K562 (cell line): ENCODE data around the gene TMEM132D. TPM values are rescaled to one million over a fixed set of nuclear protein-coding genes. Genes with fewer than 3 reads are reported as not detected.
A peak's percentile ranks its signal among the peaks of the same experiment; 100 is the strongest.

Experiments
- AFF4 ChIP-seq: sonication (generic); formaldehyde crosslinking; IDR thresholded peaks from 2 replicates; pipeline ENCODE4 v1.8.0; 2023; ENCODE audit warnings: mild to moderate bottlenecking, missing genetic modification reagents
- CBX1 ChIP-seq: sonication (generic); IDR thresholded peaks from 2 replicates; pipeline ENCODE4 v1.6.1; 2016; ENCODE audit warnings: antibody characterized with exemption, low read depth, mild to moderate bottlenecking
- DDX20 ChIP-seq: fragments of 450-650 bp; IDR thresholded peaks from 2 replicates; pipeline ENCODE4 v1.6.1; 2016; ENCODE audit warnings: missing genetic modification characterization, low read depth, mild to moderate bottlenecking, missing compliant biosample characterization, moderate library complexity
- ELF1 ChIP-seq: fragments of 200-800 bp; sonication (Bioruptor generic); IDR thresholded peaks from 2 replicates; pipeline ENCODE4 v1.6.1; 2016; ENCODE audit warnings: missing genetic modification characterization, missing compliant biosample characterization
- FOSL1 ChIP-seq: fragments of 200-800 bp; sonication (Bioruptor generic); conservative IDR thresholded peaks from 2 replicates; pipeline ENCODE4 v1.6.1; 2016; ENCODE audit warnings: missing genetic modification characterization, missing compliant biosample characterization
- MECOM ChIP-seq: fragments of 250-450 bp; sonication (Bioruptor Pico); IDR thresholded peaks from 2 replicates; pipeline ENCODE4 v1.8.0; 2022; ENCODE audit warnings: inconsistent platforms
- MEF2D ChIP-seq: conservative IDR thresholded peaks from 2 replicates; pipeline ENCODE4 v1.6.1; 2016; ENCODE audit warnings: low read depth, missing genetic modification characterization, missing compliant biosample characterization
- MEIS2 ChIP-seq: fragments of 450-650 bp; IDR thresholded peaks from 2 replicates; pipeline ENCODE4 v1.6.1; 2014; ENCODE audit warnings: mild to moderate bottlenecking; ENCODE audit not compliant: partially characterized antibody
- NFE2 ChIP-seq: IDR thresholded peaks from 2 replicates; pipeline ENCODE4 v1.6.1; 2014; ENCODE audit warnings: antibody characterized with exemption, low read depth
- NFE2L1 ChIP-seq: fragments of 450-650 bp; IDR thresholded peaks from 2 replicates; pipeline ENCODE4 v1.6.1; 2016; ENCODE audit warnings: missing genetic modification characterization, low read depth, mild to moderate bottlenecking, missing compliant biosample characterization, moderate library complexity, borderline replicate concordance
- NFRKB ChIP-seq: fragments of 450-650 bp; IDR thresholded peaks from 2 replicates; pipeline ENCODE4 v1.6.1; 2016; ENCODE audit warnings: low read depth
- NRF1 ChIP-seq, 2 experiments: fragments of 450-650 bp; IDR thresholded peaks in 1 of 2; conservative IDR thresholded peaks in 1 of 2; 2 replicates each; pipeline ENCODE4 v1.6.1; 2014; ENCODE audit warnings: mild to moderate bottlenecking in 2 of 2
- PBX2 ChIP-seq, 2 experiments: IDR thresholded peaks in 1 of 2; conservative IDR thresholded peaks in 1 of 2; 2 replicates each; pipeline ENCODE4 v1.6.1; 2016; ENCODE audit warnings: low read depth in 2 of 2, mild to moderate bottlenecking in 1 of 2, missing compliant biosample characterization in 1 of 2, missing genetic modification characterization in 1 of 2, moderate library complexity in 1 of 2
- PKNOX1 ChIP-seq: fragments of 450-650 bp; IDR thresholded peaks from 2 replicates; pipeline ENCODE4 v1.6.1; 2016
- PURB ChIP-seq: sonication (generic); formaldehyde crosslinking; IDR thresholded peaks from 2 replicates; pipeline ENCODE4 v1.9.0; 2021; ENCODE audit warnings: low read depth, mild to moderate bottlenecking, missing genetic modification reagents
- RFX1 ChIP-seq: fragments of 450-650 bp; IDR thresholded peaks from 2 replicates; pipeline ENCODE4 v1.6.1; 2016; ENCODE audit warnings: mild to moderate bottlenecking, moderate library complexity
- SMARCE1 ChIP-seq: fragments of 450-650 bp; IDR thresholded peaks from 2 replicates; pipeline ENCODE4 v1.7.1; 2016; ENCODE audit warnings: mild to moderate bottlenecking
- TRIM28 ChIP-seq: fragments of 450-650 bp; IDR thresholded peaks from 2 replicates; pipeline ENCODE4 v1.6.1; 2017
- YBX1 ChIP-seq: fragments of 450-650 bp; IDR thresholded peaks from 2 replicates; pipeline ENCODE4 v1.7.1; 2016; ENCODE audit warnings: mild to moderate bottlenecking
- ZBED1 ChIP-seq: IDR thresholded peaks from 2 replicates; pipeline ENCODE4 v1.6.1; 2014
- ZC3H8 ChIP-seq: fragments of 450-650 bp; IDR thresholded peaks from 2 replicates; pipeline ENCODE4 v1.6.1; 2017
- ZNF740 ChIP-seq, 3 experiments: fragments of 200-800 bp in 1 of 3; sonication (Bioruptor generic) in 1 of 3; sonication (generic) in 1 of 3; formaldehyde crosslinking in 1 of 3; IDR thresholded peaks; 2 replicates each; pipeline versions ENCODE4 v1.6.1 to v1.8.0; 2016 to 2022; ENCODE audit warnings: mild to moderate bottlenecking in 2 of 3, missing compliant biosample characterization in 2 of 3, missing genetic modification characterization in 2 of 3, missing genetic modification reagents in 1 of 3
- ZZZ3 ChIP-seq: fragments of 450-650 bp; IDR thresholded peaks from 2 replicates; pipeline ENCODE4 v1.6.1; 2016; ENCODE audit warnings: antibody characterized with exemption, mild to moderate bottlenecking, moderate library complexity
- polyA plus RNA-seq, 8 experiments: library from polyadenylated mRNA; depleted of rRNA in 4 of 8; stranded (reverse) in 5 of 8; unstranded in 3 of 8; fragments of >200 nt; fragmentation: Nextera tagmentation in 2 of 8; fragmentation: Illumina TruSeq in 1 of 8; extraction: Ambion mirVana in 2 of 8; extraction: Trizol in 1 of 8; gene quantifications; 2 replicates each; pipeline versions ENCODE4 v1.2.1 to v1.2.3, GENCODE V29; 2011 to 2014; ENCODE audit warnings: inconsistent platforms in 1 of 8, missing spikeins in 1 of 8
- total RNA-seq, 7 experiments: library from RNA; depleted of rRNA in 6 of 7; stranded (reverse); fragments of >200 nt in 6 of 7; fragmentation: Illumina TruSeq in 2 of 7; extraction: Trizol in 2 of 7; gene quantifications; 2 replicates each; pipeline versions ENCODE4 v1.2.1 to v1.2.3, GENCODE V29; 2011 to 2021; ENCODE audit warnings: low replicate concordance in 1 of 7

Gene TMEM132D
- total and polyA plus RNA-seq, 9 of the 15 experiments (the other 6 are each of a cell fraction or from before 2014, with no cell fraction given): not detected

GRCh38 chr12:129693731-129694130 lies 210.1 kb downstream of the TMEM132D start (continued):
- TF ChIP-seq PBX2 (CRISPR knock-in tag; IDR thresholded peaks at IDR 0.05; ENCODE audit: low read depth): no peak
- peak; percentile 70 for TF ChIP-seq PBX2 (tag; conservative IDR thresholded peaks at IDR 0.05; ENCODE audit: low read depth)
- TF ChIP-seq SMARCE1: no peak
- no peak for TF ChIP-seq NFE2L1
- no peak for TF ChIP-seq YBX1
- no peak for TF ChIP-seq ZNF740 (CRISPR knock-in tag; IDR thresholded peaks at IDR 0.05)
- TF ChIP-seq ZNF740 (tag; IDR thresholded peaks at IDR 0.05): no peak
- TF ChIP-seq TRIM28: no peak
- peak; percentile 71 for TF ChIP-seq MEIS2
- TF ChIP-seq FOSL1 (tag): peak; percentile 76
- TF ChIP-seq PURB (CRISPR knock-in tag): no peak
- no peak for TF ChIP-seq AFF4 (CRISPR knock-in tag)
- 0 out of 2 replicates have a peak, but pooled peaks have one; percentile 40 for TF ChIP-seq MECOM (CRISPR knock-in tag)
- no peak for TF ChIP-seq MEF2D (tag)
- TF ChIP-seq NRF1 (conservative IDR thresholded peaks at IDR 0.05 in 1 of 2, IDR thresholded peaks at IDR 0.05 in 1 of 2): peak; percentile 90 to 91
- 0 out of 2 replicates have a peak, but pooled peaks have one; percentile 15 for TF ChIP-seq RFX1
- no peak for TF ChIP-seq DDX20 (tag)
- peak; percentile 65 for TF ChIP-seq NFE2
- no peak for TF ChIP-seq ZZZ3
- peak; percentile 70 for TF ChIP-seq PKNOX1
- TF ChIP-seq ZBED1: no peak
- no peak for TF ChIP-seq CBX1
- TF ChIP-seq NFRKB: no peak
- TF ChIP-seq ELF1: no peak
- no peak for TF ChIP-seq ZC3H8
